Keratinocyte (primary cell): ENCODE measurements around the gene SIK3. TPM values are rescaled to one million over a fixed set of nuclear protein-coding genes. Genes with fewer than 3 reads are reported as not detected.

Experiments
- DNase-seq: peaks from one replicate; pipeline ENCODE4 v3.0.0-alpha.2; 2011; ENCODE audit warnings: low read depth, missing footprints, low spot score
- FAIRE-seq: peaks from 2 replicates; lab custom pipeline; 2011; peaks lifted over from hg19 to GRCh38; lab: Jason Lieb, UNC
- H2AFZ ChIP-seq: 2 replicates; pipeline ENCODE4 v1.6.0; 2012; ENCODE audit warnings: low read length, control low read depth, inconsistent platforms; ENCODE audit not compliant: control insufficient read depth
- H3K27ac ChIP-seq: 2 replicates; pipeline ENCODE4 v1.5.1; 2011; ENCODE audit warnings: low read length; ENCODE audit not compliant: control insufficient read depth, insufficient read depth
- H3K27me3 ChIP-seq: 3 replicates; pipeline ENCODE4 v1.6.0; 2011; ENCODE audit warnings: low read length; ENCODE audit not compliant: control insufficient read depth, insufficient read depth; ENCODE audit errors: extremely low read depth
- H3K36me3 ChIP-seq, 2 experiments: 2 replicates in 1 of 2; 3 replicates in 1 of 2; pipeline ENCODE4 v1.5.1; 2011; ENCODE audit warnings: low read length in 2 of 2, mild to moderate bottlenecking in 1 of 2; ENCODE audit not compliant: control insufficient read depth in 2 of 2, insufficient read depth in 2 of 2; ENCODE audit errors: extremely low read depth in 1 of 2
- H3K4me1 ChIP-seq: 3 replicates; pipeline ENCODE4 v1.5.1; 2011; ENCODE audit warnings: low read length; ENCODE audit not compliant: control insufficient read depth, insufficient read depth; ENCODE audit errors: extremely low read depth
- H3K4me2 ChIP-seq: 3 replicates; pipeline ENCODE4 v1.6.0; 2011; ENCODE audit warnings: low read depth, low read length; ENCODE audit not compliant: control insufficient read depth, insufficient read depth; ENCODE audit errors: extremely low read depth
- H3K4me3 ChIP-seq, 3 experiments: fragments of 200-600 bp in 1 of 3; sonication (generic) in 1 of 3; 2 replicates in 2 of 3; 3 replicates in 1 of 3; pipeline ENCODE4 v1.5.1; 2011 to 2016; ENCODE audit warnings: low read length in 3 of 3, mild to moderate bottlenecking in 3 of 3, control low read depth in 2 of 3, inconsistent platforms in 1 of 3, low read depth in 1 of 3, mixed read lengths in 1 of 3, mixed run types in 1 of 3, moderate library complexity in 1 of 3; ENCODE audit not compliant: control insufficient read depth in 2 of 3, insufficient read depth in 2 of 3; ENCODE audit errors: extremely low read depth in 1 of 3
- H3K79me2 ChIP-seq: 2 replicates; pipeline ENCODE4 v1.6.0; 2012; ENCODE audit warnings: low read length; ENCODE audit not compliant: control insufficient read depth, insufficient read depth
- H3K9ac ChIP-seq: 3 replicates; pipeline ENCODE4 v1.6.0; 2011; ENCODE audit warnings: low read length; ENCODE audit not compliant: control insufficient read depth, insufficient read depth; ENCODE audit errors: extremely low read depth
- H3K9me1 ChIP-seq: 3 replicates; pipeline ENCODE4 v1.6.0; 2011; ENCODE audit warnings: low read length; ENCODE audit not compliant: control insufficient read depth, insufficient read depth; ENCODE audit errors: extremely low read depth
- H3K9me3 ChIP-seq: 2 replicates; pipeline ENCODE4 v1.5.1; 2012; ENCODE audit warnings: low read depth, low read length; ENCODE audit not compliant: control insufficient read depth
- H4K20me1 ChIP-seq: 3 replicates; pipeline ENCODE4 v1.6.0; 2011; ENCODE audit warnings: low read length; ENCODE audit not compliant: control insufficient read depth, insufficient read depth; ENCODE audit errors: extremely low read depth
- CTCF ChIP-seq, 3 experiments: IDR thresholded peaks in 1 of 3; conservative IDR thresholded peaks in 1 of 3; optimal IDR thresholded peaks in 1 of 3; 2 replicates in 2 of 3; 3 replicates in 1 of 3; pipeline versions ENCODE3 to v1.5.1; 2011; ENCODE audit warnings: low read length in 3 of 3, mild to moderate bottlenecking in 3 of 3, moderate library complexity in 2 of 3, control low read depth in 1 of 3, inconsistent platforms in 1 of 3; ENCODE audit not compliant: insufficient read depth in 2 of 3; ENCODE audit errors: extremely low read depth in 1 of 3
- EZH2 ChIP-seq: IDR thresholded peaks from one replicate; pipeline ENCODE4 v1.6.1; 2012; ENCODE audit warnings: inconsistent platforms, mild to moderate bottlenecking, low read length, moderate library complexity
- dilution Hi-C: fragments of 300-500 bp; cut with MboI; formaldehyde crosslinking; loops from one replicate; pipeline ENCODE4 v1.7.0; 2020; ENCODE audit warnings: low sequenced_read_pairs; ENCODE audit not compliant: extremely low pct_ligation_motif_present
- polyA plus RNA-seq, 5 experiments: library from polyadenylated mRNA; depleted of rRNA in 3 of 5; stranded (reverse) in 3 of 5; stranded (forward) in 1 of 5; unstranded in 1 of 5; fragments of >200 nt; gene quantifications; 1 replicate in 1 of 5; 2 replicates in 3 of 5; 3 replicates in 1 of 5; pipeline versions ENCODE4 v1.2.1 to v1.2.3, GENCODE V29; 2011 to 2012; ENCODE audit warnings: missing spikeins in 2 of 5, low read depth in 1 of 5, low replicate concordance in 1 of 5

SIK3 gene
- polyA plus RNA-seq, 1 donor (not counting 4 experiments of a cell fraction or from before 2014, with no cell fraction given) = 8.2 TPM

- Histone ChIP-seq H3K27ac (no peak overlapping the region), H3K36me3 (peaks cover under 1 to 2% of the 10 kb centered on the region in 2 experiments), H3K27me3 (no peaks in the 10 kb centered on the region), H2AFZ (no peak overlapping the region), H3K9me3 (no peaks in the 10 kb centered on the region), H3K4me2 (no peak overlapping the region), H3K4me3 (no peak overlapping the region), H4K20me1 (no peaks in the 10 kb centered on the region), H3K4me1 (no peaks in the 10 kb centered on the region), H3K9me1 (no peaks in the 10 kb centered on the region), H3K9ac (no peak overlapping the region), H3K79me2 (no peaks in the 10 kb centered on the region)
- no peak for DNase-seq
- TF ChIP-seq CTCF (optimal IDR thresholded peaks at IDR 0.05 in 1 of 3, IDR thresholded peaks at IDR 0.05 in 1 of 3, conservative IDR thresholded peaks at IDR 0.05 in 1 of 3; ENCODE audit: extremely low read depth in 1 of 3, insufficient read depth in 2 of 3, low read length in 3 of 3) = no peak
- no peak for TF ChIP-seq EZH2
- FAIRE-seq = no peak
- dilution Hi-C loops = no loop called here
Observed at GRCh38 chr11:116901964-116902688, 196.1 kb downstream of the SIK3 start.

GRCh38 chr11:116901211-116901610 lies 197.0 kb downstream of the SIK3 start:
- H4K20me1 ChIP-seq = no peaks in the 10 kb centered on the region
- H3K27me3 ChIP-seq = no peaks in the 10 kb centered on the region
- no peak overlapping the region for H3K9ac ChIP-seq
- no peaks in the 10 kb centered on the region for H3K79me2 ChIP-seq
- no peak for FAIRE-seq
- H3K9me1 ChIP-seq = no peaks in the 10 kb centered on the region
- no peak overlapping the region for H3K27ac ChIP-seq
- no peak overlapping the region for H3K4me3 ChIP-seq
- peaks cover 7 to 8% of the 10 kb centered on the region in 2 experiments for H3K36me3 ChIP-seq
- no peaks in the 10 kb centered on the region for H3K4me1 ChIP-seq
- no peak overlapping the region for H3K4me2 ChIP-seq
- H2AFZ ChIP-seq = no peak overlapping the region
- no peak for DNase-seq
- TF ChIP-seq CTCF (optimal IDR thresholded peaks at IDR 0.05 in 1 of 3, IDR thresholded peaks at IDR 0.05 in 1 of 3, conservative IDR thresholded peaks at IDR 0.05 in 1 of 3; ENCODE audit: extremely low read depth in 1 of 3, insufficient read depth in 2 of 3, low read length in 3 of 3) (no peak), EZH2 (no peak)
- dilution Hi-C loops = no loop called here
- no peaks in the 10 kb centered on the region for H3K9me3 ChIP-seq
